Rectal smooth muscle tissue (tissue), 1 donor: Measurements from ENCODE around the gene PDZD2.
"Not testable (repeated sequence)": the region's sequence is repeated elsewhere in the genome, so short reads cannot be mapped to it uniquely, and the experiment has no call there.

Source experiments
- H3K27ac ChIP-seq: one replicate; pipeline ENCODE4 v1.7.0; 2013; ENCODE audit warnings: low read depth, low read length, inconsistent platforms
- H3K27me3 ChIP-seq: one replicate; pipeline ENCODE4 v1.7.0; 2013; ENCODE audit warnings: low read length; ENCODE audit not compliant: control insufficient read depth, insufficient read depth
- H3K36me3 ChIP-seq: one replicate; pipeline ENCODE4 v1.7.0; 2013; ENCODE audit warnings: low read length; ENCODE audit not compliant: control insufficient read depth, insufficient read depth
- H3K4me1 ChIP-seq: one replicate; pipeline ENCODE4 v1.7.0; 2013; ENCODE audit warnings: low read length; ENCODE audit not compliant: control insufficient read depth, insufficient read depth
- H3K4me3 ChIP-seq: one replicate; pipeline ENCODE4 v1.7.0; 2013; ENCODE audit warnings: low read length
- H3K9ac ChIP-seq: one replicate; pipeline ENCODE4 v1.7.0; 2013; ENCODE audit warnings: low read length

The PDZD2 gene

GRCh38 chr5:31675472-31675871, 36.5 kb downstream of the PDZD2 start:
- H3K27me3 ChIP-seq: no peaks in the 10 kb centered on the region
- H3K9ac ChIP-seq: no peak overlapping the region
- H3K27ac ChIP-seq: no peak overlapping the region
- H3K4me3 ChIP-seq: no peak overlapping the region
- H3K36me3 ChIP-seq: no peaks in the 10 kb centered on the region
- H3K4me1 ChIP-seq: no peaks in the 10 kb centered on the region

- no peaks in the 10 kb centered on the region for H3K4me1 ChIP-seq
- H3K4me3 ChIP-seq: no peak overlapping the region
- no peak overlapping the region for H3K27ac ChIP-seq
- H3K27me3 ChIP-seq: no peaks in the 10 kb centered on the region
- no peak overlapping the region for H3K9ac ChIP-seq
- H3K36me3 ChIP-seq: no peaks in the 10 kb centered on the region
Observed at GRCh38 chr5:31678180-31678579, 39.2 kb downstream of the PDZD2 start.

- H3K9ac ChIP-seq: no peak overlapping the region
- H3K27ac ChIP-seq: no peak overlapping the region
- no peaks in the 10 kb centered on the region for H3K27me3 ChIP-seq
- H3K4me1 ChIP-seq: no peaks in the 10 kb centered on the region
- H3K36me3 ChIP-seq: no peaks in the 10 kb centered on the region
- no peak overlapping the region for H3K4me3 ChIP-seq
Observed at GRCh38 chr5:31680528-31680927, 41.6 kb downstream of the PDZD2 start.

- Histone ChIP-seq H3K4me3 (no peak overlapping the region), H3K36me3 (no peaks in the 10 kb centered on the region), H3K27me3 (no peaks in the 10 kb centered on the region), H3K4me1 (no peaks in the 10 kb centered on the region), H3K27ac (no peak overlapping the region), H3K9ac (no peak overlapping the region)
Observed at GRCh38 chr5:31682025-31682424, 43.1 kb downstream of the PDZD2 start.

- Histone ChIP-seq H3K4me3 (no peak overlapping the region), H3K36me3 (no peaks in the 10 kb centered on the region), H3K27me3 (no peaks in the 10 kb centered on the region), H3K4me1 (no peaks in the 10 kb centered on the region), H3K9ac (no peak overlapping the region), H3K27ac (no peak overlapping the region)
Observed at GRCh38 chr5:31682851-31683250, 43.9 kb downstream of the PDZD2 start.

GRCh38 chr5:31688515-31689092, 49.7 kb downstream of the PDZD2 start:
- no peak overlapping the region for H3K27ac ChIP-seq
- no peak overlapping the region for H3K9ac ChIP-seq
- no peaks in the 10 kb centered on the region for H3K4me1 ChIP-seq
- no peaks in the 10 kb centered on the region for H3K36me3 ChIP-seq
- H3K27me3 ChIP-seq: no peaks in the 10 kb centered on the region
- no peak overlapping the region for H3K4me3 ChIP-seq

GRCh38 chr5:31691408-31691807, 52.5 kb downstream of the PDZD2 start:
- not testable (repeated sequence) for H3K9ac ChIP-seq, H3K4me1 ChIP-seq, H3K36me3 ChIP-seq, H3K27ac ChIP-seq, H3K27me3 ChIP-seq, H3K4me3 ChIP-seq

- H3K27me3 ChIP-seq: no peaks in the 10 kb centered on the region
- H3K27ac ChIP-seq: no peak overlapping the region
- H3K4me3 ChIP-seq: no peak overlapping the region
- no peak overlapping the region for H3K9ac ChIP-seq
- no peaks in the 10 kb centered on the region for H3K36me3 ChIP-seq
- no peaks in the 10 kb centered on the region for H3K4me1 ChIP-seq
Observed at GRCh38 chr5:31692561-31693221, 53.8 kb downstream of the PDZD2 start.

GRCh38 chr5:31698673-31699072, 59.7 kb downstream of the PDZD2 start:
- H3K9ac ChIP-seq: no peak overlapping the region
- no peaks in the 10 kb centered on the region for H3K36me3 ChIP-seq
- no peaks in the 10 kb centered on the region for H3K27me3 ChIP-seq
- no peaks in the 10 kb centered on the region for H3K4me1 ChIP-seq
- H3K4me3 ChIP-seq: no peak overlapping the region
- H3K27ac ChIP-seq: no peak overlapping the region

GRCh38 chr5:31701642-31702299, 62.8 kb downstream of the PDZD2 start:
- Histone ChIP-seq H3K4me3 (no peak overlapping the region), H3K27ac (no peak overlapping the region), H3K27me3 (no peaks in the 10 kb centered on the region), H3K9ac (no peak overlapping the region), H3K36me3 (no peaks in the 10 kb centered on the region), H3K4me1 (no peaks in the 10 kb centered on the region)

- Histone ChIP-seq H3K27ac (no peak overlapping the region), H3K4me1 (no peaks in the 10 kb centered on the region), H3K9ac (no peak overlapping the region), H3K27me3 (no peaks in the 10 kb centered on the region), H3K4me3 (no peak overlapping the region), H3K36me3 (no peaks in the 10 kb centered on the region)
Observed at GRCh38 chr5:31702712-31703111, 63.8 kb downstream of the PDZD2 start.

- no peak overlapping the region for H3K27ac ChIP-seq
- no peaks in the 10 kb centered on the region for H3K27me3 ChIP-seq
- H3K36me3 ChIP-seq: no peaks in the 10 kb centered on the region
- H3K4me1 ChIP-seq: no peaks in the 10 kb centered on the region
- no peak overlapping the region for H3K9ac ChIP-seq
- no peak overlapping the region for H3K4me3 ChIP-seq
Observed at GRCh38 chr5:31703757-31704156, 64.8 kb downstream of the PDZD2 start.

GRCh38 chr5:31706186-31706585, 67.3 kb downstream of the PDZD2 start:
- Histone ChIP-seq H3K9ac (no peak overlapping the region), H3K4me3 (no peak overlapping the region), H3K4me1 (no peaks in the 10 kb centered on the region), H3K27me3 (no peaks in the 10 kb centered on the region), H3K27ac (no peak overlapping the region), H3K36me3 (no peaks in the 10 kb centered on the region)
